NB4 (cell line): Measurements from ENCODE around the gene MCUR1.

Experiments used
- DNase-seq: peaks from one replicate; pipeline ENCODE4 v3.0.0; 2010; ENCODE audit warnings: low read depth
- H3K4me3 ChIP-seq: one replicate; pipeline ENCODE4 v1.5.1; 2011; ENCODE audit warnings: mild to moderate bottlenecking, low read depth, low read length, moderate library complexity
- MYC ChIP-seq: IDR thresholded peaks from 2 replicates; pipeline ENCODE4 v1.6.1; 2011; ENCODE audit warnings: low read depth, low read length
- POLR2A ChIP-seq: IDR thresholded peaks from 2 replicates; pipeline ENCODE4 v1.6.1; 2011; ENCODE audit warnings: mild to moderate bottlenecking; ENCODE audit not compliant: insufficient read length; ENCODE audit errors: extremely low read depth
- TF ChIP-seq, protein P1 (sequence below): IDR thresholded peaks from one replicate; pipeline ENCODE4 v1.5.1; 2012; ENCODE audit warnings: low read depth, low read length
- TF ChIP-seq, protein P2 (sequence below): IDR thresholded peaks from 2 replicates; pipeline ENCODE4 v1.6.1; 2011; ENCODE audit warnings: low read depth, low read length

Gene MCUR1

DNA sequence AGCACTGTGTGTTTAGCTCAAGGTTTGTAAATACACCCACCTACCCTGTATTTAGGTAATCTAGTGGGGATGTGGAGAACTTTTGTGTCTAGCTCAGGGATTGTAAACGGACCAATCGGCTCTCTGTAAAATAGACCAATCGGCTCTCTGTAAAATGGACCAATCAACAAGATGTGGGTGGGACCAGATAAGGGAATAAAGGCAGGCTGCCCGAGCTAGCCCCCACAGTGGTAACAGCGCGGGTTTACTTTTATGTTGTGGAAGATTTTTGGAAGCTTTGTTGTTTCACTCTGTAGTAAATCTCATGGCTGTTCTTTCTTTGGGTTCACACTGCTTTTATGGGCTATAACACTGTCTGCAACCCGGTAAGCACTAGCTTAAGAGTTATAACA is 70.6 kb downstream of the MCUR1 start:
- no peak overlapping the region for H3K4me3 ChIP-seq
- no peak for TF ChIP-seq MYC
- no peak for TF ChIP-seq POLR2A
- TF ChIP-seq, protein P1, sequence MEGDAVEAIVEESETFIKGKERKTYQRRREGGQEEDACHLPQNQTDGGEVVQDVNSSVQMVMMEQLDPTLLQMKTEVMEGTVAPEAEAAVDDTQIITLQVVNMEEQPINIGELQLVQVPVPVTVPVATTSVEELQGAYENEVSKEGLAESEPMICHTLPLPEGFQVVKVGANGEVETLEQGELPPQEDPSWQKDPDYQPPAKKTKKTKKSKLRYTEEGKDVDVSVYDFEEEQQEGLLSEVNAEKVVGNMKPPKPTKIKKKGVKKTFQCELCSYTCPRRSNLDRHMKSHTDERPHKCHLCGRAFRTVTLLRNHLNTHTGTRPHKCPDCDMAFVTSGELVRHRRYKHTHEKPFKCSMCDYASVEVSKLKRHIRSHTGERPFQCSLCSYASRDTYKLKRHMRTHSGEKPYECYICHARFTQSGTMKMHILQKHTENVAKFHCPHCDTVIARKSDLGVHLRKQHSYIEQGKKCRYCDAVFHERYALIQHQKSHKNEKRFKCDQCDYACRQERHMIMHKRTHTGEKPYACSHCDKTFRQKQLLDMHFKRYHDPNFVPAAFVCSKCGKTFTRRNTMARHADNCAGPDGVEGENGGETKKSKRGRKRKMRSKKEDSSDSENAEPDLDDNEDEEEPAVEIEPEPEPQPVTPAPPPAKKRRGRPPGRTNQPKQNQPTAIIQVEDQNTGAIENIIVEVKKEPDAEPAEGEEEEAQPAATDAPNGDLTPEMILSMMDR = no peak
- TF ChIP-seq, protein P2, sequence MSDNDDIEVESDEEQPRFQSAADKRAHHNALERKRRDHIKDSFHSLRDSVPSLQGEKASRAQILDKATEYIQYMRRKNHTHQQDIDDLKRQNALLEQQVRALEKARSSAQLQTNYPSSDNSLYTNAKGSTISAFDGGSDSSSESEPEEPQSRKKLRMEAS = no peak
- DNase-seq = no peak

DNA sequence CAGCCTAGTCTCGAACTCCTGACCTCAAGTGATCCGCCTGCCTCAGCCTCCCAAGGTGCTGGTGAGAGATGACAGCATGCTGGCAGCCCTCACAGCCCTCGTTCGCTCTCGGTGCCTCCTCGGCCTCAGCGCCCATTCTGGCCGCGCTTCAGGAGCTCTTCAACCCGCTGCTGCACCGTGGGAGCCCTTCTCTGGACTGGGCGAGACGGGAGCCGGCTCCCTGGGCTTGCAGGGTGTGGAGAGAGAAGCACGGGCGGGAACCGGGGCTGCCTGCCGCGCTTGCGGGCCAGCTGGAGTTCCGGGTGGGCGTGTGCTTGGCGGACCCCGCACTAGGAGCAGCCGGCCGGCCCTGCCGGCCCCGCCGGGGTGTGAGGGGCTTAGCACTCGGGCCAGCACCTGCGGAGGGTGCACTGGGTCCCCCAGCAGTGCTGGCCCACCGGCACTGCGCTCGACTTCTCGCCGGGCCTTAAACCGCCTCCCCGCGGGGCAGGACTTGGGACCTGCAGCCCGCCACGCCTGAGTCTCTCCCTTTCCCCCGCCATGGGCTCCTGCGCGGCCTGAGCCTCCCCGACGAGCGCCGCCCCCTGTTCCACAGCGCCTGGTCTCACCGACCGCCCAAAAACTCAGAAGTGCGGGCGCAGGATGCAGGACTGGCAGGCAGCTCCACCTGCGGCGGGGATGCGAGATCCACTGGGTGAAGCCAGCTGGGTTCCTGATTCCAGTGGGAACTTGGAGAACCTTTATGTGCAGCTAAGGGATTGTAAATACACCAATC is 71.2 kb downstream of the MCUR1 start:
- H3K4me3 ChIP-seq = no peak overlapping the region
- TF ChIP-seq, protein P2 = no peak
- TF ChIP-seq, protein P1 = no peak
- TF ChIP-seq POLR2A = no peak
- TF ChIP-seq MYC = no peak
- DNase-seq = no peak

- H3K4me3 ChIP-seq = no peak overlapping the region
- DNase-seq = no peak
- TF ChIP-seq MYC (no peak), POLR2A (no peak)
- TF ChIP-seq, protein P2 = no peak
- TF ChIP-seq, protein P1 = no peak
Observed at GRCh38 chr6:13741365-13741764, 73.0 kb downstream of the MCUR1 start.
